ENCODE measurements around the gene GPATCH1.
"Not testable (repeated sequence)": the region's sequence is repeated elsewhere in the genome, so short reads cannot be mapped to it uniquely, and the experiment has no call there.

Gene GPATCH1, protein sequence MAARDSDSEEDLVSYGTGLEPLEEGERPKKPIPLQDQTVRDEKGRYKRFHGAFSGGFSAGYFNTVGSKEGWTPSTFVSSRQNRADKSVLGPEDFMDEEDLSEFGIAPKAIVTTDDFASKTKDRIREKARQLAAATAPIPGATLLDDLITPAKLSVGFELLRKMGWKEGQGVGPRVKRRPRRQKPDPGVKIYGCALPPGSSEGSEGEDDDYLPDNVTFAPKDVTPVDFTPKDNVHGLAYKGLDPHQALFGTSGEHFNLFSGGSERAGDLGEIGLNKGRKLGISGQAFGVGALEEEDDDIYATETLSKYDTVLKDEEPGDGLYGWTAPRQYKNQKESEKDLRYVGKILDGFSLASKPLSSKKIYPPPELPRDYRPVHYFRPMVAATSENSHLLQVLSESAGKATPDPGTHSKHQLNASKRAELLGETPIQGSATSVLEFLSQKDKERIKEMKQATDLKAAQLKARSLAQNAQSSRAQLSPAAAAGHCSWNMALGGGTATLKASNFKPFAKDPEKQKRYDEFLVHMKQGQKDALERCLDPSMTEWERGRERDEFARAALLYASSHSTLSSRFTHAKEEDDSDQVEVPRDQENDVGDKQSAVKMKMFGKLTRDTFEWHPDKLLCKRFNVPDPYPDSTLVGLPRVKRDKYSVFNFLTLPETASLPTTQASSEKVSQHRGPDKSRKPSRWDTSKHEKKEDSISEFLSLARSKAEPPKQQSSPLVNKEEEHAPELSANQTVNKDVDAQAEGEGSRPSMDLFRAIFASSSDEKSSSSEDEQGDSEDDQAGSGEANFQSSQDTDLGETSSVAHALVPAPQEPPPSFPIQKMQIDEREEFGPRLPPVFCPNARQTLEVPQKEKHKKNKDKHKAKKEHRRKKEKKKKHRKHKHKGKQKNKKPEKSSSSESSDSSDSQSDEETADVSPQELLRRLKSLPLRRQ

DNA sequence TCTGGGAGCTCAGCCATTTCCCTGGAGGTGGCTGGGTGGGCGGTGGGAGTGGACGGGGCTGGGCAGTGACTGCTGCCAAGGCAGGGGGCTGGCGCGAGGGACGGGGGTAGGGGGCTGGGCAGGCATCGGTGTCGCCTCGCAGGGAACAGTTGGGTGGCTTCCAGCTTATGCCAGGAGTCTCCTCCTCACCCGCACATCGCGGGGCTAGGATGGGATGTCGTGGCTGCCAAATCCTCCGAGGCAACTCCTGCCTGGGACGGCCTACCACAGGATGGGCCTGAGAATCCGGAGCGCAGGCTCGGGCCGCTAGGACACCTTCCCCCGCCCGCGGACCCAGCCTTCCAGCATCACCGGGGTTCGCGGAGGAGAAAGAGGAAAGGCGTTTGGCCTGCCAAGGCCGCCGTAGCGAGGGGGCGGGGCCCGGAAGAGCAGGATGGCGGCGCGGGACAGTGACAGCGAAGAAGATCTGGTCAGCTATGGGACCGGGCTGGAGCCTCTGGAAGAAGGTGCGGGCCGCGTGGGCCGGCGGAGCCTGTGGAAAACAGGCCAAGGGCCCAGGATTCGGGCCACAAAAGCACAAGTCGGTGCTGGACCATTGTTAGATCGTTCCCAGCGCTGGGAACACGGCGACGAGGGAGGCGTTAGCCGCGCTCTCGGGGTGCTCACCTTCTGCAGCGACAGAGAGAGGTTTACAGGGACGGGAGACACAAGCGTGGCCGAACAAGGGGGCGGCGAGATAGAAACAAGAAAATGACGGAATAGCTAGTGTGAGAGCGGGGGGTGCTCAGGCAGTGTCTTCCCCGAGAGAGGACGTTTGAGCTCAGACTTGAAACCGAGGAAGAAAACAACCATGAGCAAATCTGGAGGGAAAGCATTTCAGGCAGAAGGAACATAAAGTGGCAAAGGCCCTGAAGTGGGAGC lies at the start of gene GPATCH1:
Gene GPATCH1 (plus strand): TSS at position 421 of the 921 bp plus-strand sequence. CDS start 13 bp downstream, at position 434.
- DNase-seq = peak; percentile 94

DNA sequence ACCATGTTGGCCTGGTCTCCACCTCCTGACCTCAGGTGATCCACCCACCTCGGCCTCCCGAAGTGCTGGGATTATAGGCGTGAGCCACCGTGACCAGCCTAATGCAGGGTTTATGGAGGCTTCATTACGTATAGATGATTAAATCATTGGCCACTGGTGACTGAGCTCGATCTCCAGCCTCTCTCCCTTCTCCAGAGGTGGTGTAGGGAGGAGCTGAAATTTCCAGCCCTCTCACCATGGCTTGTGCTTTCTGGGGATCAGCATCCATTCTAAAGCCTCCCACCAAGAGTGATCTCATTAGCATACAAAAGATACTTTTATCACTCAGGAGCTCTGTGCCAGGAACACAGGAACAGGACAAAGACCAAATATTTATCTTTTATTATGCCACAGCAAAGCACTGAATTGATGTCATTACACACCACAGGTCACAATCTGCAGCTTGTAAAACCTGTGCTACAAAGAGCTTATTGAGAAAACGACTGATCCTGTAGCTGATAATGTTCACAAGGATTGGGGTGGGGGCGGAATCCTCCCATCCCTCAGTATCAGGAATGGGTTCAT lies 48.7 kb upstream of the GPATCH1 start:
- no peak for DNase-seq

DNA sequence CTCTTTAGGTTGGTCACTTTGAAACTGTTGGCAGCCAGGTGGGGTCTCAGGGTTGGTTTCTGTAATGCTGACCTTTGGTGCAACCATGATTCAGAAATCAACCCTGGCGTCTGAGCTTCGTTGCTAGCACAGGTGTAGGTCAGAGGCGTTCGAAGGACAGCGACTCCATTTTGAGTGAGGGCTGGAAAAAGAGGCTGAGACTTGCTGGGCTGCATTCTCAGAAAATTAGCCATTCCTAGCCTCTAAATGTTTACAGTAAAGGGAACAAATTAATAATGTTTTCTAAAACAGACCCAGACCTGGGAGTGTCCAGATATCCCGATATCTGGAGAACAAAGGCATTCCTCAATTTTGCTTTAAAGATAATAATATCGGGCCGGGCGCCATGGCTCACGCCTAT lies 45.5 kb upstream of the GPATCH1 start:
- DNase-seq = no peak

DNA sequence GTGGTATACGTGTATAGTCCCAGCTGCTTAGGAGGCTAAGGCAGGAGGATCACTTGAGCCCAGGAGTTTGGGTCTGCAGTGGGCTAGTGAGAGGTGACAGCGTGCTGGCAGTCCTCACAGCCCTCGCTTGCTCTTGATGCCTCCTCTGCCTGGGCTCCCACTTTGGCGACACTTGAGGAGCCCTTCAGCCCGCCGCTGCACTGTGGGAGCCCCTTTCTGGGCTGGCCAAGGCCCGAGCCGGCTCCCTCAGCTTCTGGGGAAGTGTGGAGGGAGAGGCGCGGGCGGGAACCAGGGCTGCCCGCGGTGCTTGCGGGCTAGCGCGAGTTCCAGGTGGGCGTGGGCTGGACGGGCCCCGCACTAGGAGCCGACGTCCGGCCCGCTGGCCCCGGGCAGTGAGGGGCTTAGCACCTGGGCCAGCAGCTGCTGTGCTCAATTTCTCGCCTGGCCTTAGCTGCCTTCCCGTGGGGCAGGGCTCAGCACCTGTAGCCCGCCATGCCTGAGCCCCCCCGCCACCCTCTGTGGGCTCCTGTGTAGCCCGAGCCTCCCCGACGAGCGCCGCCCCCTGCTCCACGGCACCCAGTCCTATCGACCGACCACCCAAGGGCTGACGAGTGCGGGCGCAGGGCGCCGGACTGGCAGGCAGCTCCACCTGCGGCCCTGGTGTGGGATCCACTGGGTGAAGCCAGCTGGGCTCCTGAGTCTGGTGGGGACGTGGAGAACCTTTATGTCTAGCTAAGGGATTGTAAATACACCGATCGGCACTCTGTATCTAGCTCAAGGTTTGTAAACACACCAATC lies 44.4 kb upstream of the GPATCH1 start:
- DNase-seq = not testable (repeated sequence)

DNA sequence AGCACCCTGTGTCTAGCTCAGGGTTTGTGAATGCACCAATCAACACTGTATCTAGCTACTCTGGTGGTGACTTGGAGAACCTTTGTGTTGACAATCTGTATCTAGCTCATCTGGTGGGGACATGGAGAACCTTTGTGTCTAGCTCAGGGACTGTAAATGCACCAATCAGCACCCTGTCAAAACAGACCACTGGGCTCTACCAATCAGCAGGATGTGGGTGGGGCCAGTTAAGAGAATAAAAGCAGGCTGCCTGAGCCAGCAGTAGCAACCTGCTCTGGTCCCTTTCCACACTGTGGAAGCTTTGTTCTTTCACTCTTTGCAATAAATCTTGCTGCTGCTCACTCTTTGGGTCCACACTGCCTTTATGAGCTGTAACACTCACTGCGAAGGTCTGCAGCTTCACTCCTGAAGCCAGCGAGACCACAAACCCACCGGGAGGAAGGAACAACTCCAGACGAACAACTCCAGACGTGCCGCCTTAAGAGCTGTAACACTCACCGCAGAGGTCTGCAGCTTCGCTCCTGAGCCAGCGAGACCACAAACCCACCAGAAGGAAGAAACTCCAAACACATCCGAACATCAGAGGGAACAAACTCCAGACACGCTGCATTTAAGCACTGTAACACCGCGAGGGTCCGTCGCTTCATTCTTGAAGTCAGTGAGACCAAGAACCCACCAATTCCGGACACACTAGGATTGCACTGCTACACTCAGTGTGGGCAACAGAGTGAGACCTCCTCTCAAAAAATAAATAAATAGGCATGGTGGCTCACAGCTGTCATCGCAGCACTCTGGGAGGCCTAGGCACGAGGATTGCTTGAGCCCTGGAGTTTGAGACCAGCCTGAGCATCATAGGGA lies 43.6 kb upstream of the GPATCH1 start:
- DNase-seq = not testable (repeated sequence)

DNA sequence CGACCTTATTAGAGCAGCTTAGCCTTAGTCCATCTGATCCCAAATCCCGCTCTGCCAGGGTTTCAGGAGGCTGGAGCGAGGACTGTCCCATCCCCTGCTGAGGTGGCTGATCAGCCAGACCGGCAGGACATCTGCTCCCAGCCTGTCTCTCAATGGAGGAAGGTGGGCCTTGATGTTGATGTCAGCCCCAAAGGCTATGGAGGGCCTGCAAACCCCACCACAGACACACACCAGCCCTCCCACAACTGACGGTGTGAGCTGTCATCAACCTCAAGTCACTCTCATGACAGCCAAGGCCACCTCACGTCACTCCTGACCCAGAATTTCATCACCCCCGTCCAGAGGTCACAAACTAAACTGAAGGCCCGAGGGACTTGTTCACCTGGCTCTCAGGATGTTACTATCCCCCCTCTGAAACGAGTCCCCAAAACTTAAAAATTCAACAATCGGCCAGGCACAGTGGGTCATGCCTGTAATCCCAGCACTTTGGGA lies 41.8 kb upstream of the GPATCH1 start:
- no peak for DNase-seq

DNA sequence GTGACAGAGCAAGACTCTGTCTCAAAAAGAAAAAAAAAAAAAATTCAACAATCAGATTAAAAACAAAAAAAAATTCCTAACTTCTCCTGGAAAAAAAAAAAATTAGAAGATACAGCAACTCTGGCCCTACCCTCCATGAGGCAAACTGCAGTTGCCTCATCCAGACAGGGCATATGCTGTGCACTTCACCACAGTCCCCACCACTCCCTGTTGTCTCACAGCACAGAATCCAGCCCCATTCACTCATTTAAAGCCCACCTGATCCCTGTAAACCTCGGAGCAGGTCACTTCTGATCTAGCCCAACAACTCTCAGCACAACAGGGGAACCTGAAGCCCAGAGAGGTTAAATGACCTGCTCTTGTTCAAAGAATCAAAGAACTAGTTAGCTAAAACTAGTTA lies 41.2 kb upstream of the GPATCH1 start:
- DNase-seq = no peak

DNA sequence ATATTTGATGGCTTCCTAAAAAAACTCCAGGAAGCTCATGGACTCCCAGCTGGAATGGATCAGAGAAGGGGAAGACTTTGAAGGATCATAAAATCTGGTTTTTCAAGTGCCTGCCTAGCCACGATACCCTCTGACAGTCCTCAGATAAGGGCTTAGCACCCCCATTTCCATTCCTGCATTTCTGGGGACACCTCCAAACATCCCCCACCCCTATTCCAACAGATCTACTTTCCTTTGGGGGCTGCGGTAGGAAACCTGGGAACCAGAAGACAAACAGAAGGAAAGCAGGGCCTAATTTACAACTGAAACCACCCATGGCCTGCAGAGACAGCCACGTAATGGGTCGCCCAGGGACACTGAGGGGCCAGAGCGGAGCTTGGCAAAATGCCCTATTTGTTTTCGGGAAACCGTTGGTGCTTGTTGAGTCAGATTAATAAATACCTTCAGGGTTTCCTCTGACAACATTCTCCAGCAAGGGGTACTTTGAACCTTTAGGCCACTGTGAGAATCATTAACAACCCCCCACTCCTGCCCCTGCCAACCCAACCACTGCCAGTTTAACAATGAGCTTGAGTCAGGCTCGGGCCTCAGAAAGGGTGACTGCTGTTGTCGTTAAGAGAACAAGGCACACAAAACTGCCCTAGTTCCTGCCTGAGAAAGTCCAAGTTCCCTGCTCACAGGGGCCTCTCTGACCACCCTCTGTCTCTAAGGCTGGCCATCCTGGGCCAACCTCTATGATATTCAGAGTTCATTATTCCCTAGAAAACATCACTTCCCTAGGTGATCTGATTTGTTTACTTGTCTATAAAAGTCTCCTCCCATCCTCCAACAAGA lies 39.8 kb upstream of the GPATCH1 start:
- DNase-seq = no peak

DNA sequence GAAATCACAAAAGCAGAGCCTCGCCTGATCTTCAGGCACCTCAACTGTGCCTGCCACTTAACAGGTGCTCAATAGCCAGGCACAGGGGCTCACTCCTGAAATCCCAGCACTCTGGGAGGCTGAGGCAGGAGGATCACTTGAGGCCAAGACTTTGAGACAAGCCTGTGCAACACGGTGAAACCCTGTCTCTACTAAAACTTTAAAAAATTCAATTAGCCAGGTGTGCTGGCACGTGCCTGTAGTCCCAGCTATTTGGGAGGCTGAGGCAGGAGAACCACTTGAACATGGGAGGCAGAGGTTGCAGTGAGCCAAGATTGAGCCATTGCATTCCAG lies 39.2 kb upstream of the GPATCH1 start:
- DNase-seq = not testable (repeated sequence)

DNA sequence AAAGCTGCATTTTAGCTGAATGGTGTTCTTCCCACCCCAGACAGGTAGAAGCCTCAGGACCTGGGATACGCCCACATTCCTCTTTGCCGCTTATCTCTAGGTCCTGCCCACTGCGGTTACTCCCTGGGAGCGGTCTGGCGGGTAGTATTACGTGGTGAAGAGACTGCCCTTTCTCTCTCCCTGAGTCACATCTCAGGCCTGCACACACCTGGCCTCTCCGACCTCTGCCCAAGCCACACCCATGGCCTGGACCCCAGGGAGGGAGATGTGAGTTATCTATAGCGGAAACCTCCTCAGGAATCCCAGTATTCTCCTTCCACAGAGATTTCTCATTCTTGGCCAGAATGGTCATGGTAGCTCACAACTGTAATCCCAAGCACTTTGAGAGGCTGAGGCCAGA lies 33.6 kb upstream of the GPATCH1 start:
- DNase-seq = no peak

DNA sequence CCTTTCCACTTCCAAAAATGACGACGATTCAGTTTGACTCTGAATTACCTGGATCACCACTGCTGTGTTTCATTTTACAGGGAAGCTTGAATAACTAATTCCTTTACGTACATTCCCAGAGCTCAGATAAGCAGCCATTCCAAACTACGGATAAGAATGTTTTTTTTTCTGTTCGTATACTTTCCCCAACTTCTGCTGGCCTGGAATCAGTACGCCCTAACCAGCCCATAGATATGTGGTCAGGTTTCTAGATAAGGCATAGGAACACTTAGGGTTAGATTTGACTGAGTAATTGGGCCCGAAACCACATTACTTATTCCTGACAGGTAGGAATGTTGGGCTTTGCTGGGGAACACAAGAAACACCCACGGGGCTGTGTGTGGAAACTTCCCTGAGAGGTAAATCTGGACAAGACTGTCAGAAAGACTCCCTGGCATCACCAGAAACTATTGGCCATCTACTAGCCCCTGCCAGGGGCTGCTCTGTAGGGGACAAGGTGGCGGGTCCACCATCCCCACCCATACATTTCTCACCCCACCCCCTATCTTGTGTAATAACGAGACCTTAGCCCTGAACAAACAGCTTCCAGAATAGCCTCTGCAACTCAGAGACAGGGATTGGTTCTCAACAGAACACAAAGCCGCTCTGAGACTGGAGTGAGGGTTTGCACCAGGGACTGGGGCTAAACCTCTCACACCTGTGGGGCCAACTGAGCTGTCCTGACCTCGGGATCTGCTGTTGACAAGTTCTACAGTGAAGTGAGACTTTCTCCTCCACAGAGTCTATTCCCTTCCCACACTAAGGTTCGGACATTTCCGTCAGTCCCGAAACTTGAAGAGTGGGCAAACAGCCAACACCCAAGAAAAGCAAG lies 31.9 kb upstream of the GPATCH1 start:
- no peak for DNase-seq

DNA sequence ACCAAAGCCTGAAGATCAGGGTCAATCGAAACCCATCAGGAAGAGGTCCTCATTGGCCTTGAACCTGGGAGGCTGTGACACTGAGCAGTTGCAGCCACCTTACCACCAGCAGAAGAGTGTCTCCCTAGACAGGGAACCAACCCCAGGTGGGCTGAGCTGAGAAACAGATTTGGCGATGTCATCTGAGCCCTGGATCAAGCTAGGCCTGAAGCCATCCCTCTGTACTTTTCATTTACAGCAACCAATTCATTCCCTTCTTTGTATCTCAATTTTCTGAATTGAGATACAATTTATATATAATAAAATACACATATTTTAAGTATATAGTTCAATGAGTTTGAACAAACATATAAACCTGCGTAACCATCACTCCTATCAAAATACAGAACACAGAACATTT lies 30.9 kb upstream of the GPATCH1 start:
- no peak for DNase-seq

DNA sequence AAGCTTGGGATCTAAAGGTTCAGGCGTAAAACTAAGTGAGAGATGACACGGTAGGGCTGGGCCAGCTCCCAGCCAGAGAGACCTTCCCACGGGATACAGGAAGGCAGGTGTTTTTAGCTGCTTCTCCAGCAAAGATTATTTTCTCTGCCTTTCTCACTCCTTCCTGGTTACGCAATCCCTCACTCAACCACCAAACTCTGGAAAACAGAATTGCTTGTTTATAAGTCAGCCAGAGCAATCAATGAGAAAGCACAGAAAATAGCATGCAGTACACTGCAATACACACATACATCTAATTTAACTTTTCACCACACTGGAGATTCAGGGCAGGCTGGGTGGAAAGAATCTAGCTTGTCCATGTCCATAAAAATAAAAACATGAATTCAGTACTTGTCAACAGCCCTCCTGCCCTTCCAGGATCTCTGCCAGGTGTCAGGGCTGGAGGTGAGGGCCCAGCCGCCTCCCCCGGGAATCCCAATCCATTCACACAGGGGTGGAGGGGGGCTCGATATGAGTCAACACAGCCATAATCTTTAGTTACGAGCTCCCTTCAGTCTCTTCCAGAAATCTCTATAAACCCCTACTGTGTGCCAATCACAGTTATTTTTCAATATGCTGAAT lies 28.5 kb upstream of the GPATCH1 start:
- no peak for DNase-seq

DNA sequence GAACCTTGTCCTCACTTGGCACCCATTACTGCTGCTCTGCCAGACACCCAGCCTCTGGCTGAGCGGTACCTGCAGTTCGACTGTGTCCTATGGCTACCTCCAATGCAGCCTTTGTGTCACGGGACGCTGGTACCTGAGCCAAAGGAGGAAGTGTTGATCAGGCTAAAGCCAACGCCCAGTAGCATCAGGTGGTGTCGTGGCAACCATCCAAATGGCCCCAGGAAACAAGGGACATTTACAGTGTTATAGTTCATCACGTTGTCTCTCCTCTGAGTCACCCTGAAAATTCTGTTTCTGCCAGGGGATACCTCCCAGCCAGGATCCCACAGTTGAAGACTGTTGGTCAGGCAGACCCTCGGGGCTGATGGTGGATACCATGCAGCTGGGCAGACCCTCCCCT lies 26.4 kb upstream of the GPATCH1 start:
- DNase-seq = no peak

DNA sequence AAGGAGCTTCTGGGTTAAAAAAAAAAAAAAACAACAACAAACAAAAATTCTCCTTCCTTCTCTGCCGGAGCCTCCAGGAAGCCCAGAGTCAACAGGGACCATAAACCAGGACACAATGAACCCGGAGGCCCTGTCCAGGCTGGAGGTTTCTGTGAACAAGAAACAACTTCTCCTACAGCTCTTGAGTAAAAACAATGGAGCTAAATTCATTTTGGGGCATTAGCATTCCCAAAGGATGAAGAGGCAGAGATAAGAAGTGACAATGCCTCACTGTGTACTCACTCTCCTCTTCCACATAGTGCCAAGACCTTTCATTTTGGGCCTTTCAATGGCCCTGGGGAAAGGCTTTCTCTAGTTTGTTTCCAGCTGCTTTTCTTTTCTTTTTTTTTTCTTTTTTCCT lies 25.3 kb upstream of the GPATCH1 start:
- DNase-seq = no peak

DNA sequence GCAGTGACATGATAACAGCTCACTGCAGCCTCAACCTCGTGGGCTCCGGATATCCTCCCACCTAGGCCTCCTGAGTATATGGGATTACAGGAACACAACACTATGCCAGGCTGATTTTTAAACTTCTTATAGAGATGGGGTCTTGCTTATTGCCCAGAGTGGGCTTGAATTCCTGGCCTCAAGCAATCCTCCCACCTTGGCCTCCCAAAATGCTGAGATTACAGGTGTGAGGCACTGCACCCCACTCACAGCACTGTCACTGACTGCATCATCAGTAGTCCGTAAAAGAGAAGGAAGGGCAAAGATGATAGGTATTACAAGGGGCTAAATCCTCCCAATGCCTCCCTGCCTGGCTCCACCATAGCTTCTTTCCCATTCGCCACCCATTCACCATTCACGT lies 20.4 kb upstream of the GPATCH1 start:
- no peak for DNase-seq

DNA sequence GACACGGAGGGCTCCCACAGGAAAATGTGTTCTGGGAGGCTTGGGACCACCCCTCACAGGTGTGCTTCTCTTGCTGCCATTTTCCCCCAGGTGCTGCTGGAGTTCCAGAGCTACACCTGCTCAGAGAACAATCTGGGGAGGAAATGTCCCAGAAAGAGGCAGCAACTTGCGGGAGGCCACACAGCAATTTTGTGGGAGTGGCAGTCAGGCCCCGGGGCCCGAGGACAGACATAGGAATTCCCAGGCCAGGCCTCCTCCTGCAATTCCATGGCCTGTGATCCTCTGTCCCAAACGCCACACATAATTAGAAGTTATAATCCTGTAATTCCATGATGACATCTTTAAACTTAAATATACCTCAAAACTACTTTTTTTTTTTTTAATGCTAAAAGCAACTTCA lies 18.1 kb upstream of the GPATCH1 start:
- DNase-seq = no peak

DNA sequence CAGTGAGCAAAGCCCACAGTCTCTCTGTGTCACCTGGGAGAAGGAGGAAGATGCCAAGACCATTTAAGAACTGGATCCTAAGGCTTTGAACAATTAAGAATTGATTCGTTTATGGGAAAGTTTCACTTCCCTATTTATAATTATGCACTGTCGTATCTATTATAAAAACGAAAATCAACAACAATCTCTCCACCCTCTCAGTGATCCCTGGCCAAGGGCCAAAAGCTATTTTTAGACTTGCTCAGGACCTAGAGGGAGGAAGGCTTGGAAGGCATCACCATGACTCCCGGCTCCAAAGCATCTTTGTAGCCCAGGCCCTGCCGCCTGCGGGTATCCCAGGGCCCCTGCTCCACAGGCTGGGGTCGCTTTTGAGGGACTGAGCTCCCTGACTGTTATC lies 17.6 kb upstream of the GPATCH1 start:
- DNase-seq = peak; percentile 35

Data from femur (tissue), 1 donor.